Activated naive CD8-positive, alpha-beta T cell (primary cell): Measurements from ENCODE around the gene LHFPL2.

Source experiments
- H3K27ac Mint-ChIP-seq: one replicate; pipeline ENCODE4 v1.8.0; 2021; ENCODE audit warnings: mixed read lengths
- H3K27me3 Mint-ChIP-seq: one replicate; pipeline ENCODE4 v1.8.0; 2021; ENCODE audit warnings: mixed read lengths
- H3K36me3 Mint-ChIP-seq: one replicate; pipeline ENCODE4 v1.8.0; 2021; ENCODE audit warnings: mixed read lengths
- H3K4me1 Mint-ChIP-seq: one replicate; pipeline ENCODE4 v1.8.0; 2021; ENCODE audit warnings: low read depth, mixed read lengths
- H3K4me3 Mint-ChIP-seq: one replicate; pipeline ENCODE4 v1.8.0; 2021; ENCODE audit warnings: mild to moderate bottlenecking, mixed read lengths
- H3K9me3 Mint-ChIP-seq: one replicate; pipeline ENCODE4 v1.8.0; 2021; ENCODE audit warnings: low read depth, mixed read lengths

LHFPL2 gene

GRCh38 chr5:78507531-78507930 is 141.0 kb downstream of the LHFPL2 start:
- Mint-ChIP-seq H3K4me1 (peaks cover 11% of the 10 kb centered on the region), H3K4me3 (no peak overlapping the region), H3K27me3 (peaks cover 31% of the 10 kb centered on the region), H3K9me3 (no peaks in the 10 kb centered on the region), H3K27ac (no peak overlapping the region), H3K36me3 (no peaks in the 10 kb centered on the region)

DNA sequence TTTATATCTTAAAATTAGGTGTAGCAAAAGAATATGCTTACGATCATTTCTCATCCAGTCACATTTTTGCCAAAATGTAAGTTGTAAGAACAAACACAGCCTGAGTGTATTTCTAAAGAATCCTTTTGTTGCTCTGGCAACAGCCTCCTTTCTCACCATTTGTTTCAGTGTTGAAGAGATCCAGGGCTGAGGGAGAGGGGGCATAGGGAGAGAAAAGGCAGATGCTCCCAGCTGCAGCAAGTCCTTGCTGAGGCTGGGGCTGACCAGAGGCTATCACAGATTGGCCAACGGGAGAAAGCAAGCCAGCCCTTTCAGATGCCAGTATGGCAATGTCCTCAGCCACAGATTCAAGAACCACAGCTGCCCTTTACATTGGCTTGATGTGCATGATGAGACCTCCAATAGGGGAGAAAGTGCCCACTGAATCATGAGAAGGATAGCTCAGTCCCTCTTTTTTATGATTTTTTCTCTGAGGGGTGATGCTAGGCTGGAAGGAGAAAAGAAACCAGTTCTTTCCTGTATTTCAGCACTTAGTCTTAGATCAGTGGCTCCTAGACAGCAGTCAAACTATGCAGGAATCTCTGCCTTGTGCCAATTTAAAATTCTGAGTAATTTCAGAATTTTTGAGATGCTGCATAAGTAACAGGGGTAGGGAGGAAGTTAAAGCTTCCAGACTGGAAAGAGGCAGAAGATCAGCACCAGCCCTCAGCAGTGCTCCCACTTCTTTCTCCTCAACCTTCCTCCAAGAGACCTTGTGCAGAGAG is 142.1 kb downstream of the LHFPL2 start:
- Mint-ChIP-seq H3K4me3 (no peak overlapping the region), H3K36me3 (no peaks in the 10 kb centered on the region), H3K9me3 (no peaks in the 10 kb centered on the region), H3K27me3 (peaks cover 39% of the 10 kb centered on the region), H3K27ac (no peak overlapping the region), H3K4me1 (peaks cover 11% of the 10 kb centered on the region)

DNA sequence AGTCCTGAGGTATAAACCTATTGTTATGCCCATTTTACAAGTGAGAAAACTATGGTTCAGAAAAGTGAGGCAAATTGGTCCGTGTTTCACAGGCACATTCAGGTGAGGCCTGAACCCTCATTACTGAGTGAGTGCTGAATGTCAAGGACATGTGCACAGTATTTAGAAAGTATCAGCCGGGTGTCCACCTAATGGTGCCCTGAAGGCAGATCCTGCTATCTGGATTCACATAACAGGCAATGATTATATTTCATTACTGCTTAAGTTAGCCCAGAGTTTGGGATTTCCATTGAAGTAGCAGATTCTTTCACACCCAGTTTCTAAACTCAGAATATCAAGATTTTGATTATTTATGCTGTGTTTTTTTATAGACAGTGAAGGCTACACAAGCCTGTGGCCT is 142.7 kb downstream of the LHFPL2 start:
- no peaks in the 10 kb centered on the region for H3K9me3 Mint-ChIP-seq
- no peaks in the 10 kb centered on the region for H3K36me3 Mint-ChIP-seq
- H3K4me1 Mint-ChIP-seq = peaks cover 11% of the 10 kb centered on the region
- no peak overlapping the region for H3K27ac Mint-ChIP-seq
- no peak overlapping the region for H3K4me3 Mint-ChIP-seq
- peaks cover 42% of the 10 kb centered on the region for H3K27me3 Mint-ChIP-seq

GRCh38 chr5:78504704-78505677 is 143.6 kb downstream of the LHFPL2 start:
- Mint-ChIP-seq H3K36me3 (no peaks in the 10 kb centered on the region), H3K27me3 (peaks cover 42% of the 10 kb centered on the region), H3K4me1 (peaks cover 10% of the 10 kb centered on the region), H3K9me3 (no peaks in the 10 kb centered on the region), H3K4me3 (no peak overlapping the region), H3K27ac (no peak overlapping the region)

- no peaks in the 10 kb centered on the region for H3K36me3 Mint-ChIP-seq
- H3K27ac Mint-ChIP-seq = no peak overlapping the region
- H3K27me3 Mint-ChIP-seq = peaks cover 42% of the 10 kb centered on the region
- H3K4me3 Mint-ChIP-seq = no peak overlapping the region
- H3K9me3 Mint-ChIP-seq = no peaks in the 10 kb centered on the region
- H3K4me1 Mint-ChIP-seq = peaks cover 3% of the 10 kb centered on the region
These were observed 144.5 kb downstream of the LHFPL2 start for GRCh38 chr5:78503958-78504653.

DNA sequence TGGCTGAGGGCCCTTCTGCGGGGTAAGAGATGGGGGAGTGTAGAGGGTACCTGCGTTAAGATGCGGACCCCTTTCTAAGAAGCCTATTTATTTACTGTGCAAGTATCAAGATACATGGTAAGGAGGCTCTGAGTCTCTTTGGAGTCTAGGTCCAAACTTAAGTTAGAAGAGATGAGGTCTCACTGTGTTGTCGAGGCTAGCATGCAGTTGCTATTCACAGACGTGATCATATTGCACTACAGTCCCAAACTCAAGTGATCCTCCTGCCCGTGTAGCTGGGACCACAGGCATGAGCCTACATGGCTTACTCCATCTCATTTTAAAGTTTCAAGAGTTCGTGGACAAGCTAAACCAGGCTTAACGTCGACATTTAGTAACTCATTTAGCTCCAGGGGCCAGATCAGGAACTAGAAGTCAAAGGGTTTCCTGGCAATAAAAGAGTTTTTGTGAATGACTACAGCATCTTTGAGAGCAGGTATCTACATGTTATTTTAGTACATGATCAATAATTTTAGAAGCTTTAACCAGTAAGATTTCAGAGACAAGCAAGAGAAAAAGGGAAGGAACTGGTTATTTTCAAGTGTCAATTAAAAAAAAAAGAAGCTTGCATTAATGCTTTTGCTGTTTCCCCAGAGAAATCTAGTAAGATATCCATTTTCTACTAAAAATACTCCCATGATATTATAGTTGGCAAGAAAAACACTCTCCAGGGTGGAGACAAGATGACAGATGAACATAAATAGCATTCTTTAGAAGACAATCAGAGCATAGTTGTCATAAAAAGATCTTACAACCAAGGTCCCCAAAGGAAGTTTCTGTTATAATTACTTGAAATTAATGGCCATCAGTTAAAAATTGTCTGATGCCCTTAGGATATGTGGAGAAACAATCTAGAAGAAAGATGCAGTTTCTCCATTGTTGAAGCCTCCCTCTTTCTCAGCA is 146.9 kb downstream of the LHFPL2 start:
- Mint-ChIP-seq H3K27me3 (peaks cover 52% of the 10 kb centered on the region), H3K4me3 (no peak overlapping the region), H3K36me3 (no peaks in the 10 kb centered on the region), H3K9me3 (no peaks in the 10 kb centered on the region), H3K27ac (no peak overlapping the region), H3K4me1 (no peaks in the 10 kb centered on the region)

DNA sequence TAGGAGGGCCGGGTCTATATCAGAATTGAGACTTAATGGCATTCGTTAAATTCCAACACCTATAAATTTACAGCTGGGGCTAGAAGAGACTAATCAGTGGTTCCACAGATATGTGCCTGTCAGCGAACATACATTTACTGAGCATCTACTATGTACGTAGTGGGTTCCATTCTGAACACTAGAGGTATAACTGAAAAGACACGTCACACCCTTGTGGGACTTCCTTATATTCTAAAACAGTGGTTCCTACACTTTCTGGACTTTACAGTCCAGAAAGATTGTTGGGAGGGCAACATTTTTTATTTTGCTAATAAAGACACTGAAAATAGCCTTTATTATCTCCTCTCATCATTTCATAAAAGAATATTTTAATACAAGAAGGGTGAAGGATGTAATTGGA is 147.7 kb downstream of the LHFPL2 start:
- no peak overlapping the region for H3K4me3 Mint-ChIP-seq
- no peaks in the 10 kb centered on the region for H3K9me3 Mint-ChIP-seq
- H3K27ac Mint-ChIP-seq = no peak overlapping the region
- H3K27me3 Mint-ChIP-seq = peaks cover 49% of the 10 kb centered on the region
- H3K4me1 Mint-ChIP-seq = no peaks in the 10 kb centered on the region
- no peaks in the 10 kb centered on the region for H3K36me3 Mint-ChIP-seq

DNA sequence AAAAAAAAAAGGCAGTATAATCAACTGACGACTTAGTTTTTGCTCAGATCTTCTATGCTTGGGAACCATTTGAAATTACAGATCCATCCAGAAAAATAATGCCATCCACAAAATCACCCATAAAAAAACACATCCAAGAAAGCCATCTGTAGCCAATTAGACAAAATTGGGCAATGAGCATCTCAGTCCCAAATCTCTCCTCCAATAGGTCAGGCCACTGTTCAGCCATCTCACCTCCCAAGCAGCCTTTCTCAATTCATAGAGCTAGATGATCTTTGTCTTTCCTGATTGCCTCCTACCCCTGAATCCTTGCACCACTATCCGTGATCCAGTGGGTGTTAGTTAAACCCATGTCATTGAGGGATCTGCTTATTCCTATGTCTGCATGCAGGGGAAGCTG is 148.5 kb downstream of the LHFPL2 start:
- H3K4me3 Mint-ChIP-seq = no peak overlapping the region
- H3K27me3 Mint-ChIP-seq = peaks cover 47% of the 10 kb centered on the region
- H3K4me1 Mint-ChIP-seq = no peaks in the 10 kb centered on the region
- H3K27ac Mint-ChIP-seq = no peak overlapping the region
- no peaks in the 10 kb centered on the region for H3K9me3 Mint-ChIP-seq
- no peaks in the 10 kb centered on the region for H3K36me3 Mint-ChIP-seq

DNA sequence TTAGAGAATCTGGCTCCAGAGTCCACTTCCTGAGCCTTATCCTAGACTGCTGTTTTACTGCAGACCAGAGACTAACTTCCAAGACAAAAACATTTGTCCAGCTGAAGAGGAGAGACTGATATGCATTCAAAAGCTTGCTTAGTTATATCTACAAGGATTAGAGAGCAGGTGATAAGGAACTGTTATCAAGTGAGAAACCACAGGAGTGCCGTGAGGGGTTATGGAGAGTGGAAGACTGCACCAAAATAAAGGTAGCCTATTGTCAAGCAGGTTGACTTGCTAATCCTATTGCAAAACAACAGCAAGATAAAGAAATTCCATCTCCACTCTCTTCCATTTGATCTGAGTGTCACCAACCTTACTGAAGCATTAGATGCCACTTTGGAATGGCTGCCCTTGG is 149.1 kb downstream of the LHFPL2 start:
- Mint-ChIP-seq H3K4me1 (no peaks in the 10 kb centered on the region), H3K27me3 (peaks cover 45% of the 10 kb centered on the region)

DNA sequence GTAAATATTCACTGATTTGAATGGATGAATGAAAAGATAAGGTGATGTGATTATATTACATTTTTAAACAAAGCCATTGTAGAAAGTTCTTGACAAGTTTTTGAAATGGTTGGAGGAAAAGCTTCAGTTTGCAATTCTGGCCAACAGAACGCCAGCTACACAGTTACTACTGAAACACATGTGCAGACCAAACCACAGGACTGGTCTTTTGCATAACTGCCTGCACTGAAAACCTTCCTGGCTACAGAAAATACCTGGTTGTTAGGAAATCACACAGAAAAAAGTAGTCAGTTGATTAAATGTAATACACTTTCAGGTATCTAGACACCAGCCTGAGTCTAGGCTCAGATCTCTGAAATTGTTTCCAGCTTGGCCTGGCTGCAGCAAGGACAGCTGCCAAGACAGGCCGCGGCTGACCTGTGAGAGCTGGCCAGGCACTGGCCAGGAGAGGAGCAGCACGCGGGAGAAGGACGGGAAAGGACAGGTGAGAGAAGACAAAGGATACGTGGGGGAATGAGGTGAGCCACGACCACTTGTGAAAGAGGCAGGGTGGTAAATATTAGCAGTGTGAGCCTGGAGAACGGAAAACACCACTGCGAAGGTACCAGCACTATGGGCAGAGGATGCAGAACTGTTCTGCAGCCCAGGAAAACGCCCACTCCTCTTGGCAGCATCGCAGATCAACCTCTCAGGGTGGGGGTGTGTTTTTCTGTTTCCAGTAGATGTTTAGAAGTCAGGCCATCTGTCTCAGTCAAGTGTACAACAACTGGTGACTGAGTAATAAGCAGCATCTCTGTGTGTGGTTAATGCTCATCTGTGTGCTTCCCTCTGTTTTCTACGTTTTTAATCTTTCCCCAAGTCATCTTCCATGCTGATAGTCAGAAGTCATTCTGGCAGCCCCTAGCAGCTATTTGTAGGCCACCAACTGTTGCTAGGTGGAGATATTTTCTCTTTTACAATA is 150.7 kb downstream of the LHFPL2 start:
- H3K27ac Mint-ChIP-seq = no peak overlapping the region
- no peaks in the 10 kb centered on the region for H3K36me3 Mint-ChIP-seq
- H3K4me3 Mint-ChIP-seq = no peak overlapping the region
- H3K27me3 Mint-ChIP-seq = peaks cover 45% of the 10 kb centered on the region
- H3K9me3 Mint-ChIP-seq = no peaks in the 10 kb centered on the region
- H3K4me1 Mint-ChIP-seq = no peaks in the 10 kb centered on the region

More for the DNA sequence above, 149.1 kb downstream of the LHFPL2 start:
- H3K36me3 Mint-ChIP-seq = no peaks in the 10 kb centered on the region
- no peak overlapping the region for H3K27ac Mint-ChIP-seq
- no peak overlapping the region for H3K4me3 Mint-ChIP-seq
- H3K9me3 Mint-ChIP-seq = no peaks in the 10 kb centered on the region

DNA sequence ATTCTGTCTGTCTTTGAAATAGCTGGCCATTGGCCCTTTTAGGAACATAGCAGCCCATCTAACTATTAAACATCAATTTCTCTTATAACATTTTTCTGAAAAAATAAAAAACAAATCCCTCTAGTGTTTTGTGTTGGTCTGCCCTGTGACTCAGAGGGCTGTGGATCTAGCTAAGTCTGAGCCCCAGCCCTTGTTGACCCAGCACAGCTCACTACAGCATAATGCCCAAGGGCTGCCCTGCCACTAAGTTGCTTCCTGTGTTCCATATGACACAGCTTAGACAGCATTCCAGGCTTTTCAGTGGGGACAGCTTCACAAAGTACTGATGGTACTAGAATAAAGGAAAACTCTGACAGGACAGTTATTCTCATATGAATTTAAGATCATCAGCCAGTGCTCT is 152.2 kb downstream of the LHFPL2 start:
- Mint-ChIP-seq H3K27ac (no peak overlapping the region), H3K27me3 (peaks cover 33% of the 10 kb centered on the region), H3K36me3 (no peaks in the 10 kb centered on the region), H3K4me1 (no peaks in the 10 kb centered on the region), H3K4me3 (no peak overlapping the region), H3K9me3 (no peaks in the 10 kb centered on the region)

DNA sequence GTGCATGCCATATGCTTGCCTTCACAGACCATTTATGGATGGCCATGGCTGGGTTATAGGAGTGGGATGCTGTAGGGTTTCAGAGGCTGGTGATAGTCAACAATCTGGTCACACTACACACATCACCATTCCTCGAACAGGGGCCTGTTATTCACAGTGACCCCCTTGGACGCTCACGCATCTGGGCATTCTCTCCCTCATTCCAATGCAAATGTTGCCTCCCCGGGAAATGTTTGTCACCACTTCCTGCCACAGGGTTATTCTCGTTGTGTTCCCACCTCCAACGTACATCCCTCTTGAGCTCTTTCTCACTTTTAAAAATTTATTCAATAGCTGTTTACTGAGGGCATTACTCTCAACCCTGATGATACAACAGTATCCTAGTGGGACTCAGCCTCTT is 152.8 kb downstream of the LHFPL2 start:
- no peaks in the 10 kb centered on the region for H3K36me3 Mint-ChIP-seq
- H3K9me3 Mint-ChIP-seq = no peaks in the 10 kb centered on the region
- H3K27me3 Mint-ChIP-seq = peaks cover 29% of the 10 kb centered on the region
- no peaks in the 10 kb centered on the region for H3K4me1 Mint-ChIP-seq
- H3K4me3 Mint-ChIP-seq = no peak overlapping the region
- no peak overlapping the region for H3K27ac Mint-ChIP-seq

DNA sequence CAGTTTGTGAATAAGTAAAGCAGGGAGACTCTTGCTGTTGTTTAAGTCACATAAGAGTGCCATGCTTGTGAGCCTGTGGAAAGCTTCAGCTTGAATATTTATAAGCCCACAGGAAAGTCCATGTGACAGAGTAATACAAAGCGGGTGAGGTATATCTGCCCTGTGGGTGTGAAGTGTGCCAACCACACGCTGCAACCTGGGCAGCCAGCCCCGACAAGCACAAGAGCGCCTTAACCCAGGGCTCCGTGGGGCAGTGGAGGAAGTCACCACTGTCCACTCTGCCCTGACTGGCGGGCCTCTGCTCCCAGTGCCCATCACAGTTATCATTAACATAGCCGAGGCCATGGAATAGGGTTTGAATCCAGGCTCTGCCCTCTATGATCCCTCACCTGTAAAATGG is 155.9 kb downstream of the LHFPL2 start:
- H3K4me1 Mint-ChIP-seq = no peaks in the 10 kb centered on the region
- no peaks in the 10 kb centered on the region for H3K36me3 Mint-ChIP-seq
- no peak overlapping the region for H3K27ac Mint-ChIP-seq

More for the DNA sequence above, 155.9 kb downstream of the LHFPL2 start:
- Mint-ChIP-seq H3K9me3 (no peaks in the 10 kb centered on the region), H3K27me3 (peaks cover 9% of the 10 kb centered on the region), H3K4me3 (no peak overlapping the region)
